ENCODE measurements around the gene SULT4A1.

Gene SULT4A1

GRCh38 chr22:43792905-43793304 is 69.4 kb downstream of the SULT4A1 start:
- DNase-seq = no peak

GRCh38 chr22:43789452-43789851 is 72.9 kb downstream of the SULT4A1 start:
- DNase-seq = no peak

- DNase-seq = no peak
These were observed 78.5 kb downstream of the SULT4A1 start for GRCh38 chr22:43783777-43784176.

GRCh38 chr22:43782448-43782847 is 79.9 kb downstream of the SULT4A1 start:
- no peak for DNase-seq

- DNase-seq = no peak
These were observed 85.0 kb downstream of the SULT4A1 start for GRCh38 chr22:43777286-43777685.

- no peak for DNase-seq
These were observed 86.1 kb downstream of the SULT4A1 start for GRCh38 chr22:43776081-43776670.
